ENCODE results near the gene MT1B.
"Not testable (repeated sequence)": the region's sequence is repeated elsewhere in the genome, so short reads cannot be mapped to it uniquely, and the experiment has no call there.

Gene MT1B

GRCh38 chr16:56621665-56622445 is 29.8 kb upstream of the MT1B start:
- not testable (repeated sequence) for DNase-seq

GRCh38 chr16:56623184-56623583 is 28.5 kb upstream of the MT1B start:
- not testable (repeated sequence) for DNase-seq

DNA sequence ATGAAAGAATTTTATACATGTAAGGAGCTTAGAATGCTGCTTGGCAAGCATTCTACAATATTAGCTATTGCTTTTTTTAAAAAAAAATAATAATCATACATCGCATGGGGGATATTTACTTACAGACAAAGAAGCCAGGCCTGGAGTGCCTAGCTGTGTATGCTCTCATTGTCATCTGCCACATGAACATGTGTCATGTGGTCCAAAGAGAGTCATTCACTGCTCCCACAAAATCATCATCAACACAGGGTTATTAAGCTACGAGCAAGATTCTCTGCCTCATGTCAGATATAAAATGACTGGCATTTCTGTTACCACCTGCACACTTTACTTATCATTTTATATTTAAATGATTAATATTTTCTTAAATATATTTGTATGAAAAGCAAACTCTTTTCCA is 28.0 kb upstream of the MT1B start:
- DNase-seq = no peak

DNA sequence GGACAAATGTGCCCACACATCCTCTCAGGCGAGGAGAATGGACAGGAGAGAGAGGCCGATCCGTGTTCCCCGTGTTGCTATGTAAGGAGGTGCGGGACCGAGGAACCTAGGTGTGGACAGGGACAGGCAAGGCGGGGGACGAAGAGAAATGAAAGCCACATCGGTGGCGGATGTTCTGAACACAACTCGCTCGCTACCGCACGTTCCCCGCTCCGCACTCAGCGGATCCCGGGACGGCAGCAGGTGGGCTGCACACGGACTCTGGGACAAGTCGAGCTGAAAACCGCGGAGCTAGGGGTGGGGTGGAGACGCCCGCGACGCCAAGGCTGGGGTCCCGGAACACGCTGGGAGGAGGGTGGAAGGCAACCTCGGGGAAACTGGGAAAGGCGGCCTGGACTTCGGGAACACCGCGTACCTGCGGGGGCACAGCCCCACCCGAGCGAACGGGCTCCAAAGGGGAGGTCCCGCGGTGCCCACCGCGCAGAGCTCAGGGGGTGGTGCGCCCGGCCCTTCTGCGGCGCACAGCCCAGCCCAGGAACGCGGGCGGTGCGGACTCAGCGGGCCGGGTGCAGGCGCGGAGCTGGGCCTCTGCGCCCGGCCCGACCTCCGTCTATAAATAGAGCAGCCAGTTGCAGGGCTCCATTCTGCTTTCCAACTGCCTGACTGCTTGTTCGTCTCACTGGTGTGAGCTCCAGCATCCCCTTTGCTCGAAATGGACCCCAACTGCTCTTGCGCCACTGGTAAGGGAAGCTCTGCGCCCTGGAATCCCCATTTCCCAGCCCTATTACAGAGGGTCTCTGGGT is 26.3 kb upstream of the MT1B start, which contains the start of gene MT1E:
TSS of gene MT1E (plus strand) at position 642 of the 803 bp plus-strand sequence. CDS start at position 713, 71 bp downstream.
- peak; percentile 24 for DNase-seq

DNA sequence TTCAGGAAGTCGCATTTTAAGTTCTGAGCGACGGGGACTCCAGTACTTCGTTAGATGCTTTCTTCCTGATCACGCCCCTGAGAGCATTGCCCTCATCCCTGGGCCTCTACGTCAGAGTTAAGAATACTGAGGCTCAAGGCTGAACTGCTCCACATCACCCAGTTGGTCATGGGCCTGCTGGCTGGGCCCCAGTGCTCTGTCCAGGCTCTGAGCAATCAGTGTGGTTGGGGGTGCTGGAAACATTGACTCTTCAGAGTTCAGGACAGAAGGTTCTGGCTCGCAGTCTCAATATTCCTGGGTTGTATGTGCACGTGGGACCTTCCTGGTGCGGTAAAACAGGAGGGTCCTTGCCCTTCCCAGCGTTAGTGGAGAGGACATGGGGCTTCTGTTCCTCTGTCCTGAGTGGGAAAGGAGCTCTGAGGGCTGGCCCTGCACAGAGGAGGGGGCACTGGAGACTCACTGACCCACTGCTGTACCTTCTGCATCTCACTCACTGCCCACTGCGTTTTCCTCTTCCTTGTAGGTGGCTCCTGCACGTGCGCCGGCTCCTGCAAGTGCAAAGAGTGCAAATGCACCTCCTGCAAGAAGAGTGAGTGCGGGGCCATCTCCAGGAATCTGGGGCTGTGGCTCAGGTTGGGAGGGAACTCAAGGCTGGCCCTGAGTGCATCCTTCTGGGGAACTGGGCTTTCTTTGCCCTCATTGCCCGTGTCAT is 25.6 kb upstream of the MT1B start:
- DNase-seq = no peak

- no peak for DNase-seq
Measured at GRCh38 chr16:56626685-56627084, 25.0 kb upstream of the MT1B start.

- no peak for DNase-seq
Measured at GRCh38 chr16:56628486-56629350, 23.0 kb upstream of the MT1B start.

- no peak for DNase-seq
Measured at GRCh38 chr16:56629531-56629930, 22.2 kb upstream of the MT1B start.

GRCh38 chr16:56630134-56630533 is 21.6 kb upstream of the MT1B start:
- DNase-seq = no peak

DNA sequence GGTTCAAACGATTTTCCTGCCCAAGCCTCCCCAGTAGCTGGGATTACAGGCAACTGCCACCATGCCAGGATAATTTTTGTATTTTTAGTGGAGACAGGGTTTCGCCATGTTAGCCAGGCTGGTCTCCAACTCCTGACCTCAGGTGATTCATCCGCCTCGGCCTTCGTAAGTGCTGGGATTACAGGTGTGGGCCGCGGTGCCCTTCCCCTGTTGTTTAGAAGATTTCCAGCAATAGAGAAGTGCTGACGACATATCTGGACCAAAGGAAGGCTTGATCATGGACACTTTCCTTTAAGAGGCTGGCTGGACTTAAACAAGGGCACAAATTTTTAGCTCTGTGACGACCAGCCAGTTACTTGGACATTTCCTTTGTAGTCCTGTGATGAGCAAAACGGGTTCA is 20.5 kb upstream of the MT1B start:
- no peak for DNase-seq

DNA sequence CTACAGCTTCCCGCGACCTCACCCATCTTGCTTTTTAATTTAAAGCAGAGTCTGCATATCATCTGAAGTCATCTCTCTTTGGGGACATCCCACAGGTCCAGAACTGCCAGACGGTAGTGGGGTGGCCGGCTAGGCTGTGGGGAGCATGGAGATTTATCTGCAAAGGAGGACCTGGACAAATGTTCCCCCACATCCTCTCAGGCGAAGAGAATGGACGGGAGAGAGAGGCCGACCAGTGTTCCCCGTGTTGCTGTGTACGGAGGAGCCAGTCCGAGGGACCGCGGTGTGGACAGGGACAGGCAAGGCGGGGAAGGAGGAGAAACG is 19.9 kb upstream of the MT1B start:
- no peak for DNase-seq

DNA sequence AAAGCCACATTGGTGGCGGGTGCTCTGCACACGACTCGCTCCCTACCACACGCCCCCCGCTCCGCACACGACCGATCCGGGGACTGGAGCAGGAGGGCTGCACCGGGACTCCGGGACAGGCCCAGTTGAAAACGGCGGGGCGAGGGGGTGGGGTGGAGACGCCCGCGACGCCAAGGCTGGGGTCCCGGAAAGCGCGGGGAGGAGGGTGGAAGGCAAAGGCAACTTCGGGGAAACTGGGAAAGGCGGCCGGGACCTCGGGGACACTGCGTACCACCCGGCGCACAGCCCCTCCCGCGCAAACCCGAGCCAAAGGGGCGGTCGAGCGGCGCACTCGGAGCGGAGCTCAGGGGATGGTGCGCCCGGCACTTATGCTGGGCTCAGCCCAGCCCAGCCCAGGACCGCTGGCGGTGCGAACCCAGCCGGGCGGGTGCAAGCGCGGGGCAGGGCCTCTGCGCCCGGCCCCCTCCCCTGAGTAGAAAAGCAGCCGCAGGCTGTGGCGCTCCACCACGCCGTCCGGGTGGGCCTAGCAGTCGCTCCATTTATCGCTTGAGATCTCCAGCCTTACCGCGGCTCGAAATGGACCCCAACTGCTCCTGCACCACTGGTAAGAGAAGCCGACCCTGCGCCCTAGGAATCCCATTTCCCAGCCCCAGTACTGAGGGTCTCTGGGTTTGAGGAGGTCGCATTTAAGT is 19.4 kb upstream of the MT1B start, which contains the start of gene MT1M:
TSS of gene MT1M (plus strand) at position 504 of the 692 bp plus-strand sequence. CDS start at position 577, 73 bp downstream.
- no peak for DNase-seq

DNA sequence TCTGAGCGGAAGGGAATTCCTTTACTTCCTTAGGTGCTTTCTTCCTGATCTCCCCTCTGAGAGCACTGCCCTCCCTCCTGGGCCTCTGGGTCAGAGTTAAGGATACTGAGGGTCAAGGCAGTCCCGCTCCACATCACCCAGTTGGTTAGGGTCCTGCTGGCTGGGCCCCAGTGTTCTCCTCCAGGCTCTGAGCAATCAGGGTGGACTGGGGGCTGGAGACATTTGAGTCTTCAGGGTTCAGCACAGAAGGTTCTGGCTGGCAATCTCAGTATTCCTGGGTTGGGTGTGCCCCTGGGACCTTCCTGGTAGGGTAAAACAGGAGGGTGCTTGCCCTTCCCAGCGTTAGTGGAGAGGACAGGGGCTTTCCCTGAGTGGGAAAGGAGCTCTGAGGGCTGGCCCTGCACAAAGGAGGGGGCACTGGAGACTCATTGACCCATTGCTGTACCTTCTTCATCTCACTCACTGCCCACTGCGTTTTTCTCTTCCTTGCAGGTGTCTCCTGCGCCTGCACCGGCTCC is 18.8 kb upstream of the MT1B start:
- DNase-seq = no peak

- DNase-seq = no peak
Measured at GRCh38 chr16:56633535-56633934, 18.2 kb upstream of the MT1B start.

GRCh38 chr16:56634715-56635440 is 16.8 kb upstream of the MT1B start:
- DNase-seq = no peak

- no peak for DNase-seq
Measured at GRCh38 chr16:56635441-56635967, 16.2 kb upstream of the MT1B start.

DNA sequence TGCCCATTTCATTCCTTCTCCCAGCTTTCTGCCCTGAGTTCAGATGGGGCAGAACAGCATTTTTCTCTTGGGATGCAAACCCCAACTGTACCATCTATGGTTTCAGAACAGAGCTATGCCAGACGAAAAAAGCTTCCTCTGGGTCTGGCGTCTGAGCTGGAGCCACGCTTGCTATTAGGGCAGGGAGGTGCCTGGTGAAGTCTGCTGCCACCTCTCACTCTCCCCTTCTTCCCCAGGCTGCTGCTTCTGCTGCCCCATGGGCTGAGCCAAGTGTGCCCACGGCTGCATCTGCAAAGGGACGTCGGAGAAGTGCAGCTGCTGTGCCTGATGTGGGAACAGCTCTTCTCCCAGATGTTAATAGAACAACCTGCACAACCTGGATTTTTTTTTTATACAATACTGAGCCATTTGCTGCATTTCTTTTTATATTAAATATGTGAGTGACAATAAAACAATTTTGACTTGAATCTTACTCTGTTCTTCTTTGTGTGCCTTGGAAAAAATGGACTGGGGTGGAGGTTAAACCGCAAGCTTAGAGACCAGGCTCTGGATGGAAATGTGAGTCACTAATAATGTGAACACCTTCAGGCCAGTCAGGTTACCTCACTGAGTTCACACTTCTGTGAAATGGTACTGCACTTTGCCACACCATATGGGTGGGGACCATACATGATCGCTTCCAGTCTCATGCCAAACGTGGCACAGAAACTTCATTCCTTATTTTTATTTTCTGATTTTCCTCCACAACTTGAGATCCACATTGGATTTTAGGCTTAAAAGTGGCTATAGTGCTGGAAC is 14.9 kb upstream of the MT1B start:
- peak; percentile 11 for DNase-seq

GRCh38 chr16:56637814-56638750 is 13.6 kb upstream of the MT1B start, which contains the start of gene MT1A:
MT1A (plus strand) TSS chr16:56638666; CDS start chr16:56638739, 73 bp downstream.
- DNase-seq = no peak
